ENCODE data around the gene ARSG. TPM values are rescaled to one million over a fixed set of nuclear protein-coding genes. Genes with fewer than 3 reads are reported as not detected.

ARSG gene
- polyA plus RNA-seq, 2 of the 4 experiments (the other 2 are of a cell fraction) = 0.57 to 1.7 TPM

- Histone ChIP-seq H3K4me3 (no peak overlapping the region), H3K4me1 (no peaks in the 10 kb centered on the region), H3K9me3 (no peaks in the 10 kb centered on the region), H3K27ac (no peak overlapping the region), H3K4me2 (no peak overlapping the region)
- ChIA-PET POLR2A (no interaction called here), CTCF (interaction anchor here (0.5 to 11.7 kb wide), 8 partner anchors 12 to 277 kb away, joined by 3 to 115 read pairs (median 4); no protein-coding TSS in a partner anchor)
- FAIRE-seq = no peak
- TF ChIP-seq, protein P1, sequence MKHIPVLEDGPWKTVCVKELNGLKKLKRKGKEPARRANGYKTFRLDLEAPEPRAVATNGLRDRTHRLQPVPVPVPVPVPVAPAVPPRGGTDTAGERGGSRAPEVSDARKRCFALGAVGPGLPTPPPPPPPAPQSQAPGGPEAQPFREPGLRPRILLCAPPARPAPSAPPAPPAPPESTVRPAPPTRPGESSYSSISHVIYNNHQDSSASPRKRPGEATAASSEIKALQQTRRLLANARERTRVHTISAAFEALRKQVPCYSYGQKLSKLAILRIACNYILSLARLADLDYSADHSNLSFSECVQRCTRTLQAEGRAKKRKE (CRISPR knock-in tag; IDR thresholded peaks at IDR 0.05; ENCODE audit: low read depth) = no peak
- TF ChIP-seq ZC3H11A (IDR thresholded peaks at IDR 0.05) = no peak
- TF ChIP-seq ZNF302 (CRISPR knock-in tag; IDR thresholded peaks at IDR 0.05) = no peak
- TF ChIP-seq HDAC2 (IDR thresholded peaks at IDR 0.05) = no peak
- no peak for TF ChIP-seq HOXA7 (CRISPR knock-in tag; IDR thresholded peaks at IDR 0.05)
- no peak for TF ChIP-seq MAFK (IDR thresholded peaks at IDR 0.05; ENCODE audit: partially characterized antibody)
- TF ChIP-seq CHD2 (IDR thresholded peaks at IDR 0.05; ENCODE audit: low read length, partially characterized antibody) = no peak
- TF ChIP-seq KDM1A (IDR thresholded peaks at IDR 0.05; ENCODE audit: low read depth) = no peak
- no peak for TF ChIP-seq CBX2 (IDR thresholded peaks at IDR 0.05; ENCODE audit: borderline replicate concordance, low read depth)
- WGBS (ENCODE audit: missing lambda C conversion rate) = 82% methylated on average over 8 of the region's 8 CpGs
- no peak for ATAC-seq
- DNase-seq (ENCODE audit: low read depth in 1 of 2, low spot score in 1 of 2) = no peak
Observed at GRCh38 chr17:68450391-68450790, 159.1 kb downstream of the ARSG start.

GRCh38 chr17:68450801-68451200 is 159.5 kb downstream of the ARSG start:
- TF ChIP-seq RNF2 (IDR thresholded peaks at IDR 0.05; ENCODE audit: borderline replicate concordance, low read depth) = no peak
- TF ChIP-seq, protein P2, sequence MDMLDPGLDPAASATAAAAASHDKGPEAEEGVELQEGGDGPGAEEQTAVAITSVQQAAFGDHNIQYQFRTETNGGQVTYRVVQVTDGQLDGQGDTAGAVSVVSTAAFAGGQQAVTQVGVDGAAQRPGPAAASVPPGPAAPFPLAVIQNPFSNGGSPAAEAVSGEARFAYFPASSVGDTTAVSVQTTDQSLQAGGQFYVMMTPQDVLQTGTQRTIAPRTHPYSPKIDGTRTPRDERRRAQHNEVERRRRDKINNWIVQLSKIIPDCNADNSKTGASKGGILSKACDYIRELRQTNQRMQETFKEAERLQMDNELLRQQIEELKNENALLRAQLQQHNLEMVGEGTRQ (IDR thresholded peaks at IDR 0.05) = no peak
- Histone ChIP-seq H3K9me3 (no peaks in the 10 kb centered on the region), H3K4me1 (no peaks in the 10 kb centered on the region; the same call in 2 of the 3 replicates), H3K4me2 (no peak overlapping the region), H3K4me3 (no peak overlapping the region), H3K27ac (no peak overlapping the region)
- WGBS (ENCODE audit: missing lambda C conversion rate) = 94% methylated on average over 14 of the region's 14 CpGs
- ATAC-seq (no peak), FAIRE-seq (no peak), DNase-seq (ENCODE audit: low read depth in 1 of 2, low spot score in 1 of 2) (no peak)
- CTCF ChIA-PET = interaction anchor here (1.1 to 11.7 kb wide), 4 partner anchors 13 to 278 kb away, joined by 3 to 115 read pairs (median 6); no protein-coding TSS in a partner anchor
- POLR2A ChIA-PET = no interaction called here

DNA sequence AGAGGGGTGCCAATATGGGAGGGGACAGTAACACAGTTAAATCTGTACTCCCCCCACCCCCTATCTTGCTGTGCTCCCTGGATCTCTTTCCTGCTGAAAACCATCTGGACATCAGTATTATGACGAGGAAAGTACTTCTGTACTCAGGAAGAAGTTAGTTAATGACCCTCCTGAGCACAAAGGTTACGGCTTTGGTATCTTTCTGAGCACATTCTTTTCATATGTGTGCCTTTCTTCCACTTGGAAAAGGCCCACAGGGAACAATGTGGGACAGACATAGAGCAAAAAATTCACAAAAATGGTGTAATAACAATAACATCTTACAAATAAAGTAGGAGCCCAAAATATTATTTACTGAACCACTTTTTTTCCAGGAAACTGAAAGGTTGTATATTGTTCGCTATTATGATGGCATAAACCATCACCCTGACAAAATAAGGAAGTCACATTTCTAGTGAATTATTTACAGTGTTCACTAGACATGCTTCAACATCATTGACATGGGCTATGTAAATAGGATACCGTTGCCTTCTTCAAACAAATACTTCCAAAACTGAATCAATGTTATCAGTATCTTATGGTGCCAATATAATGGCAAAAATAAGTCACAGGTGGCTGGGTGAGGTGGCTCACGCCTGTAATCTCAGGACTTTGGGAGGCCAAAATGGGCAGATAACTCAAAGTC is 160.5 kb downstream of the ARSG start:
- FAIRE-seq (no peak), ATAC-seq (no peak), DNase-seq (ENCODE audit: low read depth in 1 of 2, low spot score in 1 of 2) (no peak)
- H3K4me1 ChIP-seq = peaks cover 7% of the 10 kb centered on the region; the same call in 2 of the 3 replicates
- H3K9me3 ChIP-seq = no peaks in the 10 kb centered on the region
- H3K4me3 ChIP-seq = no peak overlapping the region
- no peak overlapping the region for H3K27ac ChIP-seq
- WGBS (ENCODE audit: missing lambda C conversion rate) = 66% methylated on average over 5 of the region's 5 CpGs
- POLR2A ChIA-PET = no interaction called here
- no peak for TF ChIP-seq NR3C1 (IDR thresholded peaks at IDR 0.05)
- TF ChIP-seq HOXA7 (CRISPR knock-in tag; IDR thresholded peaks at IDR 0.05) = no peak
- no peak for TF ChIP-seq HEYL (CRISPR knock-in tag; IDR thresholded peaks at IDR 0.05)
- TF ChIP-seq EHF (CRISPR knock-in tag; IDR thresholded peaks at IDR 0.05) = no peak
- TF ChIP-seq NFE2L2 (conservative IDR thresholded peaks at IDR 0.05; ENCODE audit: low read length) = no peak
- no peak for TF ChIP-seq ZFP36 (IDR thresholded peaks at IDR 0.05; ENCODE audit: borderline replicate concordance, partially characterized antibody)
- TF ChIP-seq CHD2 (IDR thresholded peaks at IDR 0.05; ENCODE audit: low read length, partially characterized antibody) = no peak
- no peak for TF ChIP-seq ZSCAN20 (CRISPR knock-in tag; IDR thresholded peaks at IDR 0.05)
- no peak for TF ChIP-seq MAZ (IDR thresholded peaks at IDR 0.05; ENCODE audit: borderline replicate concordance, low read depth, low read length)
- TF ChIP-seq, protein P3, sequence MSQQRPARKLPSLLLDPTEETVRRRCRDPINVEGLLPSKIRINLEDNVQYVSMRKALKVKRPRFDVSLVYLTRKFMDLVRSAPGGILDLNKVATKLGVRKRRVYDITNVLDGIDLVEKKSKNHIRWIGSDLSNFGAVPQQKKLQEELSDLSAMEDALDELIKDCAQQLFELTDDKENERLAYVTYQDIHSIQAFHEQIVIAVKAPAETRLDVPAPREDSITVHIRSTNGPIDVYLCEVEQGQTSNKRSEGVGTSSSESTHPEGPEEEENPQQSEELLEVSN (IDR thresholded peaks at IDR 0.05; ENCODE audit: borderline replicate concordance, low read depth) = no peak
- no peak for TF ChIP-seq RNF2 (IDR thresholded peaks at IDR 0.05; ENCODE audit: borderline replicate concordance, low read depth)
- TF ChIP-seq, protein P4, sequence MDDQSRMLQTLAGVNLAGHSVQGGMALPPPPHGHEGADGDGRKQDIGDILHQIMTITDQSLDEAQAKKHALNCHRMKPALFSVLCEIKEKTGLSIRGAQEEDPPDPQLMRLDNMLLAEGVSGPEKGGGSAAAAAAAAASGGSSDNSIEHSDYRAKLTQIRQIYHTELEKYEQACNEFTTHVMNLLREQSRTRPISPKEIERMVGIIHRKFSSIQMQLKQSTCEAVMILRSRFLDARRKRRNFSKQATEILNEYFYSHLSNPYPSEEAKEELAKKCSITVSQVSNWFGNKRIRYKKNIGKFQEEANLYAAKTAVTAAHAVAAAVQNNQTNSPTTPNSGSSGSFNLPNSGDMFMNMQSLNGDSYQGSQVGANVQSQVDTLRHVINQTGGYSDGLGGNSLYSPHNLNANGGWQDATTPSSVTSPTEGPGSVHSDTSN (IDR thresholded peaks at IDR 0.05) = no peak
- TF ChIP-seq HDAC2 (IDR thresholded peaks at IDR 0.05) = no peak
- TF ChIP-seq, protein P1 (CRISPR knock-in tag; IDR thresholded peaks at IDR 0.05; ENCODE audit: low read depth) = no peak
- no peak for TF ChIP-seq BHLHE40 (IDR thresholded peaks at IDR 0.05; ENCODE audit: low read depth, low read length)
- TF ChIP-seq POLR2AphosphoS2 (conservative IDR thresholded peaks at IDR 0.05; ENCODE audit: low read length) = no peak
- TF ChIP-seq, protein P5, sequence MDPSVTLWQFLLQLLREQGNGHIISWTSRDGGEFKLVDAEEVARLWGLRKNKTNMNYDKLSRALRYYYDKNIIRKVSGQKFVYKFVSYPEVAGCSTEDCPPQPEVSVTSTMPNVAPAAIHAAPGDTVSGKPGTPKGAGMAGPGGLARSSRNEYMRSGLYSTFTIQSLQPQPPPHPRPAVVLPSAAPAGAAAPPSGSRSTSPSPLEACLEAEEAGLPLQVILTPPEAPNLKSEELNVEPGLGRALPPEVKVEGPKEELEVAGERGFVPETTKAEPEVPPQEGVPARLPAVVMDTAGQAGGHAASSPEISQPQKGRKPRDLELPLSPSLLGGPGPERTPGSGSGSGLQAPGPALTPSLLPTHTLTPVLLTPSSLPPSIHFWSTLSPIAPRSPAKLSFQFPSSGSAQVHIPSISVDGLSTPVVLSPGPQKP (IDR thresholded peaks at IDR 0.05; ENCODE audit: low read depth, low read length) = no peak
- no peak for TF ChIP-seq HES2 (IDR thresholded peaks at IDR 0.05)
- TF ChIP-seq CBX2 (IDR thresholded peaks at IDR 0.05; ENCODE audit: borderline replicate concordance, low read depth) = no peak
- no peak overlapping the region for H3K4me2 ChIP-seq
- CTCF ChIA-PET = interaction anchor here (11.7 kb wide), 1 partner anchor 15 kb away, joined by 115 read pairs; no protein-coding TSS in a partner anchor
